GM19025 (cell line): ENCODE measurements around the gene SGCE.

Source experiments
- ATAC-seq: cut with Tn5 transposase; IDR thresholded peaks from one replicate; pipeline ENCODE4 v1.9.1; 2021; ENCODE audit warnings: mild to moderate bottlenecking, low read depth, moderate library complexity; ENCODE audit not compliant: unreplicated experiment

SGCE gene

GRCh38 chr7:94632338-94633013 is 23.5 kb downstream of the SGCE start:
- no peak for ATAC-seq

GRCh38 chr7:94630855-94631254 is 25.1 kb downstream of the SGCE start:
- ATAC-seq: no peak

GRCh38 chr7:94623820-94624219 is 32.1 kb downstream of the SGCE start:
- no peak for ATAC-seq

GRCh38 chr7:94621120-94621519 is 34.8 kb downstream of the SGCE start:
- no peak for ATAC-seq

GRCh38 chr7:94620703-94621118 is 35.2 kb downstream of the SGCE start:
- ATAC-seq: peak; percentile 99

GRCh38 chr7:94618126-94618525 is 37.8 kb downstream of the SGCE start:
- no peak for ATAC-seq

- no peak for ATAC-seq
Measured at GRCh38 chr7:94616855-94617254, 39.1 kb downstream of the SGCE start.

- no peak for ATAC-seq
Measured at GRCh38 chr7:94615666-94616065, 40.3 kb downstream of the SGCE start.

- no peak for ATAC-seq
Measured at GRCh38 chr7:94612661-94613060, 43.3 kb downstream of the SGCE start.

GRCh38 chr7:94612253-94612652 is 43.7 kb downstream of the SGCE start:
- ATAC-seq: no peak

GRCh38 chr7:94609561-94609960 is 46.4 kb downstream of the SGCE start:
- no peak for ATAC-seq

- no peak for ATAC-seq
Measured at GRCh38 chr7:94605031-94605430, 50.9 kb downstream of the SGCE start.

GRCh38 chr7:94602181-94602580 is 53.8 kb downstream of the SGCE start:
- no peak for ATAC-seq

- ATAC-seq: no peak
Measured at GRCh38 chr7:94600267-94600666, 55.7 kb downstream of the SGCE start.

GRCh38 chr7:94595717-94596116 is 60.2 kb downstream of the SGCE start:
- no peak for ATAC-seq

- no peak for ATAC-seq
Measured at GRCh38 chr7:94594882-94595281, 61.1 kb downstream of the SGCE start.

GRCh38 chr7:94591176-94591575 is 64.8 kb downstream of the SGCE start:
- no peak for ATAC-seq

- no peak for ATAC-seq
Measured at GRCh38 chr7:94590526-94591162, 65.3 kb downstream of the SGCE start.

GRCh38 chr7:94588075-94588474 is 67.9 kb downstream of the SGCE start:
- no peak for ATAC-seq

GRCh38 chr7:94584113-94584512 is 71.8 kb downstream of the SGCE start:
- no peak for ATAC-seq

- no peak for ATAC-seq
Measured at GRCh38 chr7:94580601-94581000, 75.3 kb downstream of the SGCE start.

- ATAC-seq: no peak
Measured at GRCh38 chr7:94579470-94579869, 76.5 kb downstream of the SGCE start.
